GM23248 (cell line): Measurements from ENCODE around the gene SFPQ.

Experiments used
- EZH2 ChIP-seq: fragments of 200-600 bp; sonication (generic); IDR thresholded peaks from 2 replicates; pipeline ENCODE4 v1.6.1; 2018; ENCODE audit warnings: antibody characterized with exemption, mild to moderate bottlenecking; ENCODE audit not compliant: insufficient read depth, poor library complexity, severe bottlenecking
- EZH2phosphoT487 ChIP-seq: fragments of 200-600 bp; sonication (generic); IDR thresholded peaks from 2 replicates; pipeline ENCODE4 v1.6.1; 2018; ENCODE audit warnings: antibody characterized with exemption, moderate library complexity, mild to moderate bottlenecking, low read depth; ENCODE audit not compliant: insufficient read depth

DNA sequence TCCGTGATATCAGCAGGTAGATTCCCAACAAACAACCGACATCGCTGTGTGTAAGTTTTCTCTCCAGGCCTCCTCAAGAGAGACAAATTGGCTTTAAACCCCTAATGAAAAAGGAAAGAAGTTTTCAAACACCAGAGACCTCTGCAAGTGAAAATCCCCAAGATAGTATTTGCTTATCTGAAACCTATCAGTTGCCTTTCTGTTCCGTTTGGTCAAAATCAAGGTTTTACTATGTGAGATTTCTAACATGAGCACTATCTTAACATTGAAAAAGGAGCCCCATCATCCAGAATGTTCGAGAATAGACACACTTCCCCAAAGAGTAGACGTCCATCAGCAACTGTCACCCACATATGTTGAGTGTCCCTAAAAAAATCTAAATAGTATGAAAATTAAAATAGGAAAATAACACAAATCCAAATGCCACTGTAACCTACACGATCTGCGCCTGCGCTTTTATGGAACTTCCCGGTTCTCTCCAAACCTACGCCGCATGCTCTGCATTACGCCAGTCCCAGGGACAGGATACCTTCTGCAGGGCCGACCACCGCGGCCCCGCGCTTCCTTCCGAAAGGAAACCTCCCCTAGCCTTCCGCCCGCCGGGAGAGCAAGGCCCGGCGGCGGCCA, 1.4 kb downstream of the SFPQ start:
- no peak for TF ChIP-seq EZH2
- no peak for TF ChIP-seq EZH2phosphoT487
